CD4-positive, alpha-beta T cell (primary cell): ENCODE measurements around the gene NHS. TPM values are rescaled to one million over a fixed set of nuclear protein-coding genes. Genes with fewer than 3 reads are reported as not detected.

Experiments used
- ATAC-seq: fragments of 200-7000 bp; cut with Tn5 transposase; one replicate; pipeline ENCODE4 v1.10.0; 2022; ENCODE audit warnings: mild to moderate bottlenecking; ENCODE audit not compliant: poor library complexity
- CTCF ChIA-PET: fragments of 350-600 bp; sonication (Branson Sonifier 250); formaldehyde crosslinking; loops from one replicate; lab custom pipeline; 2021; ENCODE audit warnings: antibody characterized with exemption, inconsistent platforms; lab: Charles Lee
- POLR2A ChIA-PET: fragments of 350-600 bp; sonication (Branson Sonifier 250); formaldehyde crosslinking; loops from one replicate; lab custom pipeline; 2021; ENCODE audit warnings: antibody characterized with exemption, inconsistent platforms; lab: Charles Lee
- DNase-seq, 14 experiments: peaks; one replicate each; pipeline ENCODE4 v3.0.0-alpha.2; 2013 to 2020; ENCODE audit warnings: mixed read lengths in 2 of 14
- H3K27ac ChIP-seq, 2 donors: one replicate each; pipeline versions ENCODE4 v1.5.1 to v1.7.0; 2013; ENCODE audit warnings: low read length in 2 of 2, low read depth in 1 of 2, mild to moderate bottlenecking in 1 of 2
- H3K27me3 ChIP-seq, 2 experiments: 1 replicate in 1 of 2; 2 replicates in 1 of 2; pipeline versions ENCODE4 v1.6.1 to v1.7.0; 2013; ENCODE audit warnings: low read length in 2 of 2, control low read depth in 1 of 2, mild to moderate bottlenecking in 1 of 2, moderate library complexity in 1 of 2; ENCODE audit not compliant: insufficient read depth in 2 of 2, control insufficient read depth in 1 of 2
- H3K36me3 ChIP-seq: one replicate; pipeline ENCODE4 v1.6.1; 2013; ENCODE audit warnings: low read length, control low read depth; ENCODE audit not compliant: insufficient read depth
- H3K4me1 ChIP-seq: one replicate; pipeline ENCODE4 v1.6.1; 2013; ENCODE audit warnings: low read length, control low read depth; ENCODE audit not compliant: insufficient read depth
- H3K4me3 ChIP-seq: one replicate; pipeline ENCODE4 v1.5.1; 2013; ENCODE audit warnings: mild to moderate bottlenecking, low read length, moderate library complexity
- H3K9me3 ChIP-seq, 2 experiments: 1 replicate in 1 of 2; 2 replicates in 1 of 2; pipeline versions ENCODE4 v1.6.1 to v1.7.0; 2013; ENCODE audit warnings: low read length in 2 of 2, mild to moderate bottlenecking in 2 of 2, control low read depth in 1 of 2, moderate library complexity in 1 of 2; ENCODE audit not compliant: control insufficient read depth in 1 of 2, insufficient read depth in 1 of 2
- H3K27ac Mint-ChIP-seq: one replicate; pipeline ENCODE4 v1.8.0; 2020; ENCODE audit warnings: mixed read lengths
- H3K27me3 Mint-ChIP-seq: one replicate; pipeline ENCODE4 v1.8.0; 2021; ENCODE audit warnings: mixed read lengths
- H3K36me3 Mint-ChIP-seq: one replicate; pipeline ENCODE4 v1.8.0; 2021; ENCODE audit warnings: low read depth, mixed read lengths
- H3K4me1 Mint-ChIP-seq: one replicate; pipeline ENCODE4 v1.8.0; 2021; ENCODE audit warnings: low read depth, mixed read lengths
- H3K4me3 Mint-ChIP-seq: one replicate; pipeline ENCODE4 v1.8.0; 2020; ENCODE audit warnings: mild to moderate bottlenecking, mixed read lengths
- H3K9me3 Mint-ChIP-seq: one replicate; pipeline ENCODE4 v1.8.0; 2020; ENCODE audit warnings: mixed read lengths
- CTCF ChIP-seq: fragments of 200-600 bp; IDR thresholded peaks from one replicate; pipeline ENCODE4 v1.8.0; 2022; ENCODE audit warnings: antibody characterized with exemption, mild to moderate bottlenecking
- intact Hi-C, 2 experiments: fragments of 100-400 bp; cut with DNase I in 1 of 2; cut with micrococcal nuclease in 1 of 2; formaldehyde crosslinking; loops; one replicate each; pipeline versions ENCODE4 v1.15.1 to v1.9.0; 2023 to 2025; cut with DNase I, micrococcal nuclease
- total RNA-seq, 174 experiments: library from RNA in 2 of 174; stranded (reverse) in 2 of 174; gene quantifications; one replicate each; pipeline ENCODE4 v1.2.3 and lab custom pipeline; 2021 to 2026

The NHS gene
- total RNA-seq, 2 experiments from 2014 or later = 0.36 to 0.53 TPM

- Histone ChIP-seq H3K36me3 (no peaks in the 10 kb centered on the region), H3K4me1 (no peaks in the 10 kb centered on the region), H3K4me3 (no peak overlapping the region), H3K27ac (no peak overlapping the region), H3K27me3 (no peaks in the 10 kb centered on the region), H3K9me3 (no peaks in the 10 kb centered on the region)
- ChIA-PET POLR2A (no interaction called here), CTCF (no interaction called here)
- H3K9me3 Mint-ChIP-seq = no peaks in the 10 kb centered on the region
- intact Hi-C loops = no loop called here
- H3K4me3 Mint-ChIP-seq = no peak overlapping the region
- no peak for DNase-seq
- no peak for ATAC-seq
- TF ChIP-seq CTCF = no peak
- H3K27ac Mint-ChIP-seq = no peak overlapping the region
- H3K36me3 Mint-ChIP-seq = no peaks in the 10 kb centered on the region
- no peaks in the 10 kb centered on the region for H3K27me3 Mint-ChIP-seq
- H3K4me1 Mint-ChIP-seq = peaks cover 6% of the 10 kb centered on the region
Measured at GRCh38 chrX:17525266-17525665, 150.3 kb downstream of the NHS start.

GRCh38 chrX:17525762-17526555 is 151.0 kb downstream of the NHS start:
- ChIA-PET POLR2A (no interaction called here), CTCF (no interaction called here)
- Histone ChIP-seq H3K9me3 (no peaks in the 10 kb centered on the region), H3K4me3 (no peak overlapping the region), H3K4me1 (no peaks in the 10 kb centered on the region), H3K27me3 (no peaks in the 10 kb centered on the region), H3K36me3 (no peaks in the 10 kb centered on the region), H3K27ac (no peak overlapping the region)
- Mint-ChIP-seq H3K27me3 (no peaks in the 10 kb centered on the region), H3K4me3 (no peak overlapping the region), H3K27ac (no peak overlapping the region), H3K9me3 (no peaks in the 10 kb centered on the region), H3K36me3 (no peaks in the 10 kb centered on the region), H3K4me1 (peaks cover 6% of the 10 kb centered on the region)
- intact Hi-C loops = no loop called here
- no peak for TF ChIP-seq CTCF
- ATAC-seq (no peak), DNase-seq (no peak)

GRCh38 chrX:17527135-17527701 is 152.2 kb downstream of the NHS start:
- no peak overlapping the region for H3K27ac Mint-ChIP-seq
- H3K4me1 Mint-ChIP-seq = peaks cover 6% of the 10 kb centered on the region
- Histone ChIP-seq H3K4me3 (no peak overlapping the region), H3K36me3 (no peaks in the 10 kb centered on the region), H3K9me3 (no peaks in the 10 kb centered on the region), H3K27ac (no peak overlapping the region), H3K27me3 (no peaks in the 10 kb centered on the region), H3K4me1 (no peaks in the 10 kb centered on the region)
- DNase-seq = peak in 2 of 14 experiments; percentile 1 to 3
- no peak for ATAC-seq
- H3K4me3 Mint-ChIP-seq = no peak overlapping the region
- H3K27me3 Mint-ChIP-seq = no peaks in the 10 kb centered on the region
- H3K36me3 Mint-ChIP-seq = no peaks in the 10 kb centered on the region
- TF ChIP-seq CTCF = no peak
- ChIA-PET POLR2A (no interaction called here), CTCF (no interaction called here)
- intact Hi-C loops = no loop called here
- H3K9me3 Mint-ChIP-seq = no peaks in the 10 kb centered on the region
